Testis (tissue), 2 donors: Measurements from ENCODE around the gene VWA5B1.

Source experiments
- POLR2A ChIP-seq: fragments of 450-650 bp; IDR thresholded peaks from one replicate; pipeline ENCODE4 v1.6.1; 2017; ENCODE audit warnings: antibody characterized with exemption, mild to moderate bottlenecking, moderate library complexity
- TF ChIP-seq, protein P1 (sequence below), 3 experiments: fragments of 450-650 bp in 2 of 3; fragments of 200-600 bp in 1 of 3; sonication (generic) in 1 of 3; IDR thresholded peaks; one replicate each; pipeline ENCODE4 v1.5.1; 2016 to 2019; ENCODE audit warnings: antibody characterized with exemption in 3 of 3, mild to moderate bottlenecking in 2 of 3, moderate library complexity in 1 of 3

DNA sequence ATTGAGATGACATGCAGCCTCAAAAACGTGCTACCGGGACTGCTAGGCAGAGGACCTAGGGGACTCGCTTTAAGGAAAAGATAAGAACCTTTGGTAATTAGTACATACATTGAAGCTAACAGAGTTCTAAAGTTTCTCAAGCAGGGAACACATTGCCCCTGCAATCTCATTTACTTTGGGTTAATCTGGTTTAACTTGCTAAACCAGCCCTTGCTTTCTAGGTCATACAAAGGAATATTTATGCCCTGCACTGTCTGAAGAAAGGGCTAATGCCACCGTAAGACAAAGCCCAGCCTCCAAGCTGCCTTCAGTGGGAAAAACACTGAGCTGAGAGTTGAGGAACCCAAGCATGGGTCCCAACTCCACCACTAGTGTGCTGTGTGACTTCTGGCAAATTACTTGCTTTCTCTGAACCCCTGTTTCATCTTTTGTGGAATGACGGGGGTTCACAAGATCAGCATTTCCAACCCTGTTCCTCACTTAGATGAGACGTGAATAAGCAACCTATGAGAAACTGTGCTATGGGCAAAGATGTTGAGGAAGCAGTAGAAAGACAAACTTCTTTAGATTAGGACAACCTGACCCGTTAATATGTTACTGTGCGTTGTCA, 66.3 kb downstream of the VWA5B1 start:
- TF ChIP-seq, protein P1, sequence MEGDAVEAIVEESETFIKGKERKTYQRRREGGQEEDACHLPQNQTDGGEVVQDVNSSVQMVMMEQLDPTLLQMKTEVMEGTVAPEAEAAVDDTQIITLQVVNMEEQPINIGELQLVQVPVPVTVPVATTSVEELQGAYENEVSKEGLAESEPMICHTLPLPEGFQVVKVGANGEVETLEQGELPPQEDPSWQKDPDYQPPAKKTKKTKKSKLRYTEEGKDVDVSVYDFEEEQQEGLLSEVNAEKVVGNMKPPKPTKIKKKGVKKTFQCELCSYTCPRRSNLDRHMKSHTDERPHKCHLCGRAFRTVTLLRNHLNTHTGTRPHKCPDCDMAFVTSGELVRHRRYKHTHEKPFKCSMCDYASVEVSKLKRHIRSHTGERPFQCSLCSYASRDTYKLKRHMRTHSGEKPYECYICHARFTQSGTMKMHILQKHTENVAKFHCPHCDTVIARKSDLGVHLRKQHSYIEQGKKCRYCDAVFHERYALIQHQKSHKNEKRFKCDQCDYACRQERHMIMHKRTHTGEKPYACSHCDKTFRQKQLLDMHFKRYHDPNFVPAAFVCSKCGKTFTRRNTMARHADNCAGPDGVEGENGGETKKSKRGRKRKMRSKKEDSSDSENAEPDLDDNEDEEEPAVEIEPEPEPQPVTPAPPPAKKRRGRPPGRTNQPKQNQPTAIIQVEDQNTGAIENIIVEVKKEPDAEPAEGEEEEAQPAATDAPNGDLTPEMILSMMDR (IDR thresholded peaks at IDR 0.05) = no peak
- TF ChIP-seq POLR2A = no peak
